ENCODE results near the gene SLC25A38. TPM values are rescaled to one million over a fixed set of nuclear protein-coding genes. Genes with fewer than 3 reads are reported as not detected.

SLC25A38 gene
- total and polyA plus RNA-seq, 2 donors from 2014 or later, result 24.9 to 42.3 TPM

DNA sequence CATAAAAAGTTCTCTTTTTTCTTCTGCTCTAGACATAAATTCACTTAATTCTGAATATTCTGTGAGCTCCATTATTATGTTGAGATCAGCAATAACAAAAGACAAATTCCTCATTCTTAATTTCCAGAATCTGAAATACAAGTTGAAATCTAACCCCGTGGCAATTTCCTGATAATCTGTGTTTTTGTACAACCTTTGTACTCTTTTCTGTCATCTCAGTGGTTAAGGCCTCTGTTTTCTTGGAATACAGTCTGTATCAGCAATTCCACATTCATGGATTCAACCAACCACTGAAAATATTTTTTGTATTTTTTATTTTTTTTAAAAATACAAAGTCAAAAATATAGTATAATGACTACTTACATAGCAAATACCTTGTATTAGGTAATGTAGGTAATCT is 45.0 kb upstream of the SLC25A38 start:
- H3K4me3 ChIP-seq (ENCODE audit: low read length in 3 of 3), result no peak overlapping the region
- intact Hi-C loops (cut with DNase I), result no loop called here
- TF ChIP-seq CTCF (IDR thresholded peaks at IDR 0.05; ENCODE audit: borderline replicate concordance, extremely low read depth, insufficient read depth), result no peak
- no peak for DNase-seq
- no peak for FAIRE-seq
- no peak overlapping the region for H3K9ac ChIP-seq (ENCODE audit: low read length in 3 of 3)
- H3K36me3 ChIP-seq (ENCODE audit: control insufficient read depth in 2 of 3, insufficient read depth in 3 of 3, low read length in 3 of 3), result no peaks in the 10 kb centered on the region
- no peak overlapping the region for H3K27ac ChIP-seq (ENCODE audit: low read depth in 2 of 2, low read length in 2 of 2)
- H3K4me1 ChIP-seq (ENCODE audit: control insufficient read depth in 2 of 3, insufficient read depth in 2 of 3, low read depth in 1 of 3, low read length in 3 of 3), result no peaks in the 10 kb centered on the region
- H3K9me3 ChIP-seq (ENCODE audit: control insufficient read depth in 2 of 3, insufficient read depth in 1 of 3, low read length in 3 of 3), result no peaks in the 10 kb centered on the region
- no peaks in the 10 kb centered on the region for H3K27me3 ChIP-seq (ENCODE audit: control insufficient read depth, insufficient read depth, low read length)

DNA sequence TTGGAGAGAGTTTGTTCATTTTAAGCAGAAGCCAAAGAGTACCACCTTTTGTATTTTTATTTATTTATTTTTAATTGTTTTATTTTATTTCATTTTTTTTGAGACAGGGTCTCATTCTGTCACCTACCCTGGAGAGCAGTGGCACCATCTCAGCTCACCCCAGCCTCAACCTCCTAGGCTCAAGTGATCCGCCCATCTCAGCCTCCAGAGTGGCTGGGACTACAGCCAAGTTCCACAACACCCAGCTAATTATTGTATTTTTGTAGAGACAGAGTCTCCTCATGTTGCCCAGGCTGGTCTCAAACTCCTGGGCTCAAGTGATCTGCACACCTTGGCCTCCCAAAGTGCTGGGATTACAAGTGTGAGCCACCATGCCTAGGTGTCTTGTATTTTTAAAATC is 44.1 kb upstream of the SLC25A38 start:
- intact Hi-C loops (cut with DNase I), result no loop called here

GRCh38 chr3:39343076-39343717 is 40.0 kb upstream of the SLC25A38 start:
- no peaks in the 10 kb centered on the region for H3K36me3 ChIP-seq (ENCODE audit: control insufficient read depth in 2 of 3, insufficient read depth in 3 of 3, low read length in 3 of 3)
- H3K9ac ChIP-seq (ENCODE audit: low read length in 3 of 3), result no peak overlapping the region
- intact Hi-C loops (cut with DNase I), result no loop called here
- H3K27me3 ChIP-seq (ENCODE audit: control insufficient read depth, insufficient read depth, low read length), result no peaks in the 10 kb centered on the region
- DNase-seq, result no peak
- H3K4me1 ChIP-seq (ENCODE audit: control insufficient read depth in 2 of 3, insufficient read depth in 2 of 3, low read depth in 1 of 3, low read length in 3 of 3), result no peaks in the 10 kb centered on the region
- no peak overlapping the region for H3K4me3 ChIP-seq (ENCODE audit: low read length in 3 of 3)
- no peak for TF ChIP-seq CTCF (IDR thresholded peaks at IDR 0.05; ENCODE audit: borderline replicate concordance, extremely low read depth, insufficient read depth)
- H3K9me3 ChIP-seq (ENCODE audit: control insufficient read depth in 2 of 3, insufficient read depth in 1 of 3, low read length in 3 of 3), result no peaks in the 10 kb centered on the region
- no peak overlapping the region for H3K27ac ChIP-seq (ENCODE audit: low read depth in 2 of 2, low read length in 2 of 2)
- no peak for FAIRE-seq

More for the DNA sequence above, 44.1 kb upstream of the SLC25A38 start:
- Histone ChIP-seq H3K4me3 (ENCODE audit: low read length in 3 of 3) (no peak overlapping the region), H3K27me3 (ENCODE audit: control insufficient read depth, insufficient read depth, low read length) (no peaks in the 10 kb centered on the region), H3K36me3 (ENCODE audit: control insufficient read depth in 2 of 3, insufficient read depth in 3 of 3, low read length in 3 of 3) (no peaks in the 10 kb centered on the region), H3K9me3 (ENCODE audit: control insufficient read depth in 2 of 3, insufficient read depth in 1 of 3, low read length in 3 of 3) (no peaks in the 10 kb centered on the region), H3K9ac (ENCODE audit: low read length in 3 of 3) (no peak overlapping the region), H3K4me1 (ENCODE audit: control insufficient read depth in 2 of 3, insufficient read depth in 2 of 3, low read depth in 1 of 3, low read length in 3 of 3) (no peaks in the 10 kb centered on the region), H3K27ac (ENCODE audit: low read depth in 2 of 2, low read length in 2 of 2) (no peak overlapping the region)
- no peak for TF ChIP-seq CTCF (IDR thresholded peaks at IDR 0.05; ENCODE audit: borderline replicate concordance, extremely low read depth, insufficient read depth)
- DNase-seq (no peak), FAIRE-seq (no peak)

- H3K9ac ChIP-seq (ENCODE audit: low read length in 3 of 3), result no peak overlapping the region
- DNase-seq (no peak), FAIRE-seq (no peak)
- no peaks in the 10 kb centered on the region for H3K9me3 ChIP-seq (ENCODE audit: control insufficient read depth in 2 of 3, insufficient read depth in 1 of 3, low read length in 3 of 3)
- H3K27ac ChIP-seq (ENCODE audit: low read depth in 2 of 2, low read length in 2 of 2), result no peak overlapping the region
- no peak for TF ChIP-seq CTCF (IDR thresholded peaks at IDR 0.05; ENCODE audit: borderline replicate concordance, extremely low read depth, insufficient read depth)
- H3K4me3 ChIP-seq (ENCODE audit: low read length in 3 of 3), result no peak overlapping the region
- H3K4me1 ChIP-seq (ENCODE audit: control insufficient read depth in 2 of 3, insufficient read depth in 2 of 3, low read depth in 1 of 3, low read length in 3 of 3), result no peaks in the 10 kb centered on the region
- H3K36me3 ChIP-seq (ENCODE audit: control insufficient read depth in 2 of 3, insufficient read depth in 3 of 3, low read length in 3 of 3), result no peaks in the 10 kb centered on the region
- intact Hi-C loops (cut with DNase I), result no loop called here
- no peaks in the 10 kb centered on the region for H3K27me3 ChIP-seq (ENCODE audit: control insufficient read depth, insufficient read depth, low read length)
These were observed 39.4 kb upstream of the SLC25A38 start for GRCh38 chr3:39343760-39344159.

Data from kidney (tissue), 14 donors.